DMS114 treated with DMSO at 0.1 percent for 48 hours (cell line): ENCODE measurements around the gene SLC12A1.
"Not testable (repeated sequence)": the region's sequence is repeated elsewhere in the genome, so short reads cannot be mapped to it uniquely, and the experiment has no call there.

ENCODE experiments used
- DNase-seq: peaks from one replicate; lab custom pipeline; 2025; ENCODE audit not compliant: unreplicated experiment; lab: John Stamatoyannopoulos, UW

SLC12A1 gene

DNA sequence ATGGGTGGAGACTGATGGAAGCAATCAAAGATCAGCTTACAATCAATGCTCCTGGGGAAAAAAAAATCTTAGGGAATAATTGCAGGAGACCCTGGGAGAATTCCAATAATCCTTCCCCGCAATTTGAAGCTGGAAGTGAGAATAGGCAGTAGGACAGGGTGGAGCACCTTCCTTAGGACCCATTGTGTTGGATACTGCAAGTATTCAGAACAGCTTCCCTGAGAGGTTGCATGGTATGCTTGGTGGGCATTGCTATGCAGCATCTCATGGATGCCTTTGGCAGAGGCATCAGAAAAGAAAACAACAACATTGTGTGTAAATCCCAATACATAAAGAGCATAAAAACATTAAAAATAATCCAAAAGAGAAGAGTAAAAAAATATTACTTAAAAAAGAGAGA is 100.5 kb downstream of the SLC12A1 start:
- no peak for DNase-seq

DNA sequence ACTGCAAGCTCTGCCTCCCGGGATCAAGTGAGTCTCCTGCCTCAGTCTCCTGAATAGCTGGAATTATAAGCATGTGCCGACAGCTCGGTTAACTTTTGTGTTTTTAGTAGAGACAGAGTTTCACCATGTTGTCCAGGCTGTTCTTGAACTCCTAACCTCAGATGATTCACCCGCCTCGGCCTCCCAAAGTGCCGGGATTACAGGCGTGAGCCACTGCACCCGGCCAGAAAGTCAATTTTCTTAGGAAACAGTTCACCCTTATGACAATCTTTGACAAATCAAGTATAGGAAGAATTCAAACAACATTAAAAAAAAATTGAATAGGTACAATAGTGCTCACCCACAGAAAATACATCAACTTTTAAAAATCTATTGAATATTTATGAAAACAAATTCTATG is 101.5 kb downstream of the SLC12A1 start:
- no peak for DNase-seq

DNA sequence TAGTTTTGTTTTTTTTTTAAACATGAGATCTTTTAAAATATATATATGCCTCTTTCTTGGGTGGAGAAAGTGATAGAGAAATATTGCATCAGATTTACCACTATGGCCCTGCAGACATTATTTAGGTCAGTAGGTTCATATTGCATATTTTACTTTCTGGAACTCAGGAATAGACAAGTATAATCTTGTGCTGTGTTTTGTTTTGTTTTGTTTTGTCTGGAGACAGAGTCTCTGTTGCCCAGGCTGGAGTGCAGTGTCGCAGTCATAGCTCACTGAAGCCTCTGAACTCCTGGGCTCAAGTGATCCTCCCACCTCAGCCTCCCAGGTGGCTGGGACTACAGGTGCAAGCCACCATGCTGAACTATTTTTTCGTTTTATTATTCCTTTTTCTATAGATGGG is 103.6 kb downstream of the SLC12A1 start:
- no peak for DNase-seq

DNA sequence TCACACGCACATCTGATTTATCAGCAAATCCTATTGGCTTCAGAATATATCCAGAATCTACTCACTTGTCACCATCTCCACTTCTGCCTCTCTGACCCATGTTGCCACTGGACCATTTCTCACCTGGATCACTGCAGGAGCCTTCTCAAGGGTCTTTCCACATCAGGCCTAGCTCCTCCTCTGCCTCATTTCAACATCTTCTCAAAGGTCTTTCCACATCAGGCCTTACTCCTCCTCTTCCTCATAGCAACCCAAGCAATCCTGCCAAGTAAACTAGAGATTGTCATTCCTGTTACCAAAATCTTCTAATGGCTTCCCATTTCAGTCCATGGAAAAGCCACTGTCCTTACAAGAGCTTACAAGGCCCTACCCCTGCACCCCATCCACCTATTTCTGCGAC is 107.1 kb downstream of the SLC12A1 start:
- DNase-seq: no peak

DNA sequence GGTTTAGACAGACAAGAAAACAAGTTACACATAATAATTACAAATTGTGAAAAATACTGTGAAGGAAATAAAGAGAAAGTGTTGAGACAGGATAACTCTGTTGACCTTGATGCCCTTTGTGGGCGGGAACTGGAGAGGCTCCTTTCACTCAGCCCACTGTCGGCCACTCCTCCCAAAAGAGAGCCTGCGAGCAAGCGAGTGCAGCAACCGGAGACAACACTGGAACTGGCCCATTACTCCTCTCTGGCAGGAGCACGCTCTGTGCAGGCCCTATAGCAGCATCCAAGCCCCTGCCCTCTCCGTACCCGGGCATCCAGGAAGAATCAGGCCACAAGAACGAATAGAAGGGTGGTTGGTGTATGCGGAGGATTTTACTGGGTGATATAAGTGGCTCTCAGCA is 108.9 kb downstream of the SLC12A1 start:
- no peak for DNase-seq

DNA sequence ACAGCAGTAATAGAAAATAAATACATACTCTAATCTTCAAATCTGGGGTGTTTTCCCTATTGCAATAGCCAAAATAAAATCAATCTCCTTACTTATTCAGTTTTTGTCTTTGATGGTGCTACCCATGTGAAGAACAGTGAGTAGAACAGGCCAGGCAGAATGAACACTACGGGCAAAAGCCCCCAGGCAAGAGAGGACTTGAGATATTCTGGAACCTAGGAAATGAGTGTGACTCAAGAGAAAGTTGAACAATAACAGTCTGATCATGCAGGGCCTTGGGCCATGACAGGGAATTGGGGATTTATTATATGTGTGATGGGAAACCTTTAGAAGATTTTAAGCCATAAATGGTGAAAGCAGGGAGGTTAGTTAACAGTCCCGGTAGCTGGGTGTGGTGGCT is 111.1 kb downstream of the SLC12A1 start:
- DNase-seq: no peak

DNA sequence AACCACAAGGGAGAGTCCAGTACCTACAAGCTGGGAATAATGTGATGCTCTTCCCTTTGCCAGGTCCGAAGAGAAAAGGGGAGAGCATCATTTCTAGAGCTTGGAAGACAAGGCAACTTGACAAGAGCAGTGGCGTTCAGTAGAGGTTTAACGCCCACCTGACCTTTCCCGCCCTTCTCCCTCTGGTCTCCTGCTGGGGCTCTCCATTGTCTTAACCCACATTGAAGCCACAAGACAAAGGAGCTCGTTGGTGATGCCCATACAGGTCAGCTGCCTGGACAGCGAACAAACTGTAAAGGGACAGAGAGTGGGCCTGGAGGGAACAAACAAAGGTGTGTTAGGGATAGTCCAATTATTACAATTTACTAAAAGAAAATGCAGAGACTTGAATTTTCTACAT is 112.0 kb downstream of the SLC12A1 start:
- no peak for DNase-seq

DNA sequence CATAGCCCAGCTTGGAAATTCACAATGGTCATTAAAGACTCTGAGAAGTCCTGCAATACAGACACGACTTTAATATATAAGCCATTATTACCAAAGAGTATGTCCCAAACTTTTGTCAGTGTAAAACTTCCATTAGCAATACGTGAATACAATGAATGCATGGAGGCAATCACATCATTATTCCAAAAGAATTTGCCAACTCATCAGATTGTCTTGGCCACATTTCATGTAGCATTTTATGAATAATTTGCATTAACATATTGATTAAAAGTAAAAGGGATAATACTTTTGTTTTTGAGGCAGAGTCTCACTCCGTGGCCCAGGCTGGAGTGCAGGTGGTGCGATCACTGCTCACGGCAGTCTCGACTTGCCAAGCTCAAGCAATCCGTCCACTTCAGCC is 117.2 kb downstream of the SLC12A1 start:
- no peak for DNase-seq

DNA sequence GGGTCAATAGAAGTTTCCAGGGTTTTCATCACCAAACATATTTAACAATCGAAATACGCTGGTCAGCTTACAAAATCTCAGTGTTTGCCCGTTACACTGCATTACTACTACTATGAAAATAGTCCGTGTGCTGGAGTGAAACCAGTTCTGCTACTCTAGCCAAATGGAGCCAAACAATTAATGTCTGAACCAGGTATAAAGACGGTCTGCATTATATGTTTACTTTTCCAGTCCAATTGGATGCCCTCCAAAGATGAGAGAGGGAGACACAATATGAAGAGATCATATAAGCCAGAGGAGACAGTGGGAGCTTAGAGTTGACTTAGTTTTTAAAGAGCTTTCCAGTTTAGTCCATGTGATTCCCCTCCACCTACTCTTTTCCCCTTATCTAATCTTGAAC is 118.8 kb downstream of the SLC12A1 start:
- DNase-seq: no peak

DNA sequence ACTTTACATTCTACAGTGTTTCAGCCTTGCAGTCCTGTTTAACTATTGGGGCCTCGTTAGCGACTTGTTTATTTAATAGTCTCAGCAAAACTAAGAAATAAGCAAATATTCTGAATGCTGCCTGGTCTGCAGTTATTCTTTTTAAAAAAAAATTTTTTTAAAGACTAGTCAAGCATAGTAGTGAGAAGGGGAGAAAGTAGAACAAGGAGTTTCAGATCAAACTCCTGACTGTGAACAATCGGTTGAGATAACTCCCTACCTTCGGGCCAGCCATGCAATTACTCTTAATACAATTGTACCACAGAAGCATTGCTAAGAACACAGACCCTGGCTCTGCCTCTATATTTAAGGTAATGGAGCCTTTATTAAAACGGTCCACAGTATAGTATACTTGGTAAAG is 119.3 kb downstream of the SLC12A1 start:
- DNase-seq: no peak

DNA sequence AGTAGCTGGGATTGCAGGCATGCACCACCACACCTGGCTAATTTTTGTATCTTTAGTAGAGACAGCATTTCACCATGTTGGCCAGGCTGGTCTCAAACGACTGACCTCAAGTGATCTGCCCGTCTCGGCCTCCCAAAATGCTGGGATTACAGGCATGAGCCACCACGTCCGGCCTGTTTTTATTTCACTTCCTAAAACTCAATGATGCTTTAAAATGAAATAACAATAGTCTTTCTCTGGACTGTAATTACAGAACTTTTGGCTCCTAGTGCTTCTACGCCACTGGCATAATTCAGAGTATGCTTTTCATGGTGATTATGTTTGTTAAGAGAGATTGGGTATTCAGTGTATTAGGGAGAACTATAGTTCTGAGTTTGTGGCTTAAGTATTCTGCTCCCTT is 120.1 kb downstream of the SLC12A1 start:
- not testable (repeated sequence) for DNase-seq

DNA sequence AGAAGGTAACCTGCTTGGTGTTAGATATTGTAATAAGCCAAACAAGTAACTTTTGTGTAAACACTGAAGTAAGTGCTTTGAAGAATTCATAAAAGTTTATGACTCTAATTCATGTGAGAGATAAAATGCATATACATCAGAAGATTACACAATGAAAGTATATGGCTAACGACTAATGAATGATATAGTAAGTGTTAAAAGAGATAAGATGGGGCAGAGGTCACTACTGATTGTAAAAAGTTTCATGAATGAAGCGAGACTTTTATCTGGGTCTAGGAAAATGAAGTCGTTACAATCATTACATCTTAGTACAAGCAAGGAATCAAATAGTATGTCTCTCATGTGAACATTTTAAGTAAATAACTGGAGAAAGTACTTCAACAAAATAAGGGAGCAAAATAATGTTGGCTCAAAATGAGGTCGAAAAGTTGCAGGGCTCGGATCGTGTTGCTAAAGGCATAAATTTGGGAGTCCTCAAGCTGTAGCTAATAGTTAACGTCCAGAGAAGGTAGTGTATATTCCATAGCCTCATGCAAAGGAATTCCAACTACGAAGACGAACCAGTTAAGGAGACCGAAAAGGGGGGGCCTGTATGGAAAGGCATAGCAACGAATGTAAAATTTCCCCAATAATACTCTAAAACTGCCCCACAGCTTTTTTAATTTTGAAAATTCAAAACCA is 124.1 kb downstream of the SLC12A1 start:
- DNase-seq: no peak

DNA sequence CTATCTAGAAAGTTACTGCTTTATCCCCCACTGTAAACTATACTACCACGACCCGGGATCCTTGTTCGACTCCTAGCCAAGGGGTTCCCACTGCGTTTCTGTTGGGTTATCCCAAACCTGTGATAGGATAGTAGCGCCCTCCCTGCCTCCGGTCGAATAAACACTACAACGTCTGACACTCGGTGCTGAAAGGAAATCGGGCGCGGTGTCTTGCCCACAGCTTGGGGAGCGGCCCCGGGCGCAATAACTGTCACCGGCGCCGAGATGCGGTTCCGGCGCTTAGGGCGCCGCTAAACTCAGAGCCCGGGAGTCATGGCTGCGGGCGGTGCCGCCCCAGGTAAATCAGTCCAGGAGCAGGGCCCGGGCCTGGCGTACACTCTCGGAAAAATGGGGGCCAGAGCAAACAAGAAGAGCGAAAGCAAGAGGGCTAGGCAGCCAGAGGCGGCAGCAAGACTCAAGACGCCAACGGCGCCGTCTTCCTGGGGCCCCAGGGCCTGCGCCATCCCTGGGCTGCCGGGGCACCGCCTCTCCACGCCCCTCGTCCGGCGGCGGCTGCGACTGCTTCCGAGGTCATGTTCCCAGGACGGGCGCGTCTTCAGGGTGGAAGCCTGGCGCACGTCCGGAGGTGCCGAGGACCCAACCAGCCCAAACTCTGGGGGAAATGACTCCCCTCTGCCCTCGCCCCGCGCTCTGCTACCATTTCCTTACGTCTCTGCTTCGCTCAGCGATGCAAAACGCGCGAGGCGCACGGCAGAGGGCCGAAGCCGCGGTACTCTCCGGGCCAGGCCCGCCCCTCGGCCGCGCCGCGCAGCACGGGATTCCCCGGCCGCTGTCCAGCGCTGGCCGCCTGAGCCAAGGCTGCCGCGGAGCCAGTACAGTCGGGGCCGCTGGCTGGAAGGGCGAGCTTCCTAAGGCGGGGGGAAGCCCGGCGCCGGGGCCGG is 125.0 kb downstream of the SLC12A1 start, which contains the start of gene DUT:
Gene DUT, plus strand, starts transcription at position 575 of the 941 bp plus-strand sequence. Its CDS starts 87 bp downstream, at position 662.
- DNase-seq: peak; percentile 50

DNA sequence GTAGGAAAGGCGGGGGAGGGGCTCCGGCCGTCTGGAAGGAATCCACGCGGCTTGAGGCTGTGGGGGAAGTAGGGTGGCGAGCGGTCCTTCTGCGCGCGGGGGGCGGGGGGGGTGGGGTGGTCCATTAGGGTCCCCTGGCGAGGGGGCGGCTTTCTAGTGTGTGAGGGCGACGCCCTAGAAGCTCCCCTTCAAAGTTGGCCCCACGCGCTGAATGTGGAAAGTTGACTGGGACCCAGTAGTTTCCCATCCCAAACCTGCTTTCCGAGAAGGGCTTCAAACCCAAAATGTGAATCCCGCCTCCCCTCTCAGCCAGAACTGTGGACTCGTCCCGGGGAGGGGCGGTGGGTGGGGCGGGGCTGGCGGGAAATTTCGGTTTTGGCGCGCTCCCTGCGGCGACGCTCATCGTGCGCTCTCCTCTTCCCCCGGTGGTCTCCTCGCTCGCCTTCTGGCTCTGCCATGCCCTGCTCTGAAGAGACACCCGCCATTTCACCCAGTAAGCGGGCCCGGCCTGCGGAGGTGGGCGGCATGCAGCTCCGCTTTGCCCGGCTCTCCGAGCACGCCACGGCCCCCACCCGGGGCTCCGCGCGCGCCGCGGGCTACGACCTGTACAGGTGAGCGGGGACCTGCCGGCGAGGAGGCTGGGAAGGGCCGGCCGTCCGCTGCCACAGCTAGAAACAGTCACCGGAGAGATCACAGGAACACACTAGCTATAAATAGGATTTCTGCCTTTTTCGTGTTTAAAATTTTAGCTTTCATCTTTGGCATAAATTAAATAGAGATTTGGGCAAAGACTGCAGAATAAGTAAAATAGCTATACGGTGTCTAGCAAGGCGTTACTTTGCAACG is 125.9 kb downstream of the SLC12A1 start:
- peak; percentile 53 for DNase-seq

DNA sequence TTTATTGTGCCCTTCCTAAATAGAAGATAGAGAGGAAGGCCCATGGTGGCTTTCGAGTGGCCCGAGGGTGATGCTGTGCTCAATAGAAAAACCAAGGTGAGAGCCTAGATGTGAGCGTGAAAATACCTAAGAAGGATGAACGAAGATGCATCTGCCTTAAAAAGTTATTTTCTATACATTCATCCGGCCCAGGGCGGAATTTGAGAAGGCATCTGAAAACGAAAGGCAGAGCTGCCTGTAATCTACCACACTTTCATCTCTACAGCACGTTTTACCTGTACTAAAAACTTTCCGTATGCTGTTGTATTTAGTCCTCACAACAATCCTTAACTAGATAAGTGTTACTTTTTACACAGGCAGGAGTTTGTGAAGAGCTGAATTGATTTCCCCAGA is 126.5 kb downstream of the SLC12A1 start:
- no peak for DNase-seq

DNA sequence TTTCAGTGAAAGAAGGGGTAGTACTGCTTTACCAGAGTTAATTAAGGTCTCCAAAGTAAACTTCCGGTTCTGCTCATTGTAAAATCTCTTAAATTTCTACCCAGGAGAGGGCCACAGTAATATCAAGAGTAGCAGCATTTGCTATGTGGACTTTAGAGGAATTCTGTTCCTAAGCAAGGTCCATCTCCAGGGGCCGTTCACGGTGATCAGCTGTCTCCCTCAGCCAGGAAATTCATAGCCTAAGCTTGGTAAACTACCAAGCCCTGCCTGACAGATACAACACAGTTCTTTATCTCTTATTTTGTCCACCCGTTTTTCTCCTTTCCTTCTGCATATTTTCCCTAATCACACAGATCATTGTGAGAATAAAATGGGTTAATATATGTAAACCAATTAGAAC is 127.4 kb downstream of the SLC12A1 start:
- DNase-seq: no peak

DNA sequence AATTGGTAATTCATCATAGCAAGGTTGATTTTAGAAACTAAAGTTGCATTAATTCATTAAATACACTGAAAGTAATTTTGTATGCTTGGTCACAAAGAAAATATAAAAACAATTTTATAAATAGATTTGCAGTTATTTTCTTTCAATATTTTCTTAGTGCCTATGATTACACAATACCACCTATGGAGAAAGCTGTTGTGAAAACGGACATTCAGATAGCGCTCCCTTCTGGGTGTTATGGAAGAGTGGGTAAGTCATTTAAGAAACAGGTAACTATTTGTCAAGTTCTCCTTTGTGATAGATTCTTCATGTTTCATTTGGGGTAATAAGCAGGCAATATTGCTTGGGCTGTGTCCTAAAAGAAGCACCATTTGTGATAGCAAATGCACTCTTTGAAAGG is 128.2 kb downstream of the SLC12A1 start:
- DNase-seq: no peak

DNA sequence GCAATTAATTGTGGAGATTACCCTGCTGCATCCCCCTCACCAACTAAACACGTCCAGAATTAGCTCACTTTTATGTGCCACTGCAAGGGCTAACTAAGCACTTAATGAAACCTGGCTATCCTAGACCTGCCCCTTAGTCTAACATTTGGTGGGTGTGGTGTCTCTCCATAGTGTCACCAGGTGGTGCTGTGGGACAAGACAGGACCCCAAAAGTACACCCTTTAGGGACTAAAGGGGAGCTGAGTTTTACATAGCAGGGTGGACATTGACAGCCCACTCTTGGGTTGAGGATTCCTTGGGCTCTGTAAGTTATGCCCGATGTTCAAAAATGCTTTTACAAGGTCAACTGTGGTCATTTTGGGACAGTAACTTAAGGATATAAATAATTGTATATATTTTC is 130.8 kb downstream of the SLC12A1 start:
- no peak for DNase-seq

DNA sequence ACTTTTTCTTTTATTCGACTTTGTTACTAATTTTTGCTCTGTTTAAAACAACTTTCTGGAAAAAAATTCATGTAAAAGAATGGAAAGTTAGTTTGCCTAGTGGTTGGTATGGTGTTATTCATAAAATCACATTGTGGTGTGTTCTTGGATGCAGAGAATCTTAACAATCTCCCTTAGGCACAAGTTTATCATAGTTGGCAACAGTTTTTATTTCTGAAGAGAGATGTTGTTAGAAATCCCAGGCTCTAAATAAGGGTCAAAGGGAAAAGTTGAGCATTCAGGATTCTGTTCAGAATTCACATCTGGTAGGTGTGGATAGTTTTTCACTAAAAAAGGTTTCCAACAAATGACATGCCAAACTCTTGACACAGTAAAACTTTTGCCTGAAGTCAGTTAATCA is 131.5 kb downstream of the SLC12A1 start:
- no peak for DNase-seq

DNA sequence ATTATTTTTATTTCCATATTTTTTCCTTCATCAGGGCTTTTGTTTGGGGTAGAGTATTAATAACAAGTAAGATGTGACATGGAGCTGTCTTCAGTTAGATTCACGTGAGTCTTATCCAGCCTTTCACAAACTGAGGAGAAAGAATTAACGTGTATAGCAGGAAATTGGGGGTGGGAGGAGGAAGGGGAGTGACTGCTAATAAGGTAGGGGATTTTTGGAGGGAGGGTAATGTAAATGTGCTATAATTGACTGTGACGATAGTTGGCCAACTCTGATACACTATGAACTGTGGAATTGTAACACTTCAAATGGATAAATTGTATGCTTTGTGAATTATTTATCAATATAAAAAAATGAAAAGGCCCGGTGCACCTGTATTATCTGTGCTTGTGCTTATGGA is 134.0 kb downstream of the SLC12A1 start:
- no peak for DNase-seq

DNA sequence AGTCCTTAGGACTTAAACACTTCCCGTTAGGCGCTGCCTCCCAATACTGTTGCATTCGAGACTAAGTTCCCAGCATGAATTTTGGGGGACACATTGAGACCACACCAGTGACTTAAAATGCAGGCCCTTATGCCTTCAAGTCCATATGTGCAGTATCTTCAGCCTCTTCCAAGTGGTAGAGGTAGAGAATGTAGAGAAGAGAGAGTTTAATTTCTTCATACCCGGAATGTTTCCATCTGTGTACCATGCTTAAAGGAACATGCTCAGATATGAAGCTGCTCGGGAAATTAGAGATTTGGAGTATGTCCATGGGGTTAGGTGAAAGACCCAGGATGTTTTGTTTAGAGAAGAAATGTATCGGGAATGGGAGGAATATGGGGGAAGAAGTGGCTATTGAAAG is 137.8 kb downstream of the SLC12A1 start:
- no peak for DNase-seq
